HT1080 (cell line): ENCODE results near the gene VAMP5. TPM values are rescaled to one million over a fixed set of nuclear protein-coding genes. Genes with fewer than 3 reads are reported as not detected.
"Not testable (repeated sequence)": the region's sequence is repeated elsewhere in the genome, so short reads cannot be mapped to it uniquely, and the experiment has no call there.

ENCODE experiments used
- DNase-seq: peaks from one replicate; pipeline ENCODE4 v3.0.0-alpha.2; 2015; ENCODE audit warnings: low read depth
- total RNA-seq: library from RNA; depleted of rRNA; stranded (reverse); fragments of >200 nt; shearing (Covaris generic); gene quantifications from 2 replicates; pipeline ENCODE4 v1.2.3, GENCODE V29; 2014

Gene VAMP5
- total RNA-seq, 1 experiment from 2014 or later, result not detected

DNA sequence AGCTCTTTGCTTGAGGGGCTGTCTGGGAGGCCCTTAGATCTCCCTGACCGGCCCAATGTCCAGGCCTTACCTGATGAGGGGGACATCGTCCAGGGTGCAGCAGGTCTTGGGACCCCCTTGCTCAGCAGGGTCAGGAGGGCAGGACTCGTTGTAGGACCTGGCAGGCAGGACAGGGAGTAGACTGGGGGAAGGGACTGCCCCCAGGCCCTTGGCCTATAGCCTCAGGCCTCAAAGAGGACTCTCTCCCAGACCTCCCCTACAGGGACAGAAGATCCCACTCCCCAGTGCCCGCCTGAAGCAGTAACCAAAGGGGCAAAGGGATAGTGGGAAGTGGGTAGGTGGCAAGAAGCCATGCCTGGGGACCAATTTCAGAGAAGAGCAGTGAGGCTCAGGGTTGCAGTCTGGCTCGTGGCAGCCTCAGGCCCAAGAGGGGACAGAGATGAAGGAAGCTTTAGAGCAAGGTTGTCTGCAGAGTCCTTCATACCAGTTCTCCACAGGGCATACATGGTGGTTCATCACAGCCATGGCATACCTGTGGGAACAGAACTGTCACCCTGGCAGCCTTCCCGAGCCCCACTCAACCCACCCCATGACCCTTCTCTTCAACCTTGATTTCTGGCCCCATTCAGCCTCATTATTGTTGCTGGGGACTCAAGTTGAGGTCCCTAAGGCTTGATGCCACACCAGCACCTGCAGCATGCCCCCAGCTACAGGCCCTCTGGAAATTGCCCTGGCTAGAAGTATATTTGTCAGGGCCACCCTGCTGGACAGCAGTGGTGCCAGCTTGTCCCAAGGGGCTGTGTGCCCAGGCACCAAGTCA, 16.9 kb downstream of the VAMP5 start:
- no peak for DNase-seq

DNA sequence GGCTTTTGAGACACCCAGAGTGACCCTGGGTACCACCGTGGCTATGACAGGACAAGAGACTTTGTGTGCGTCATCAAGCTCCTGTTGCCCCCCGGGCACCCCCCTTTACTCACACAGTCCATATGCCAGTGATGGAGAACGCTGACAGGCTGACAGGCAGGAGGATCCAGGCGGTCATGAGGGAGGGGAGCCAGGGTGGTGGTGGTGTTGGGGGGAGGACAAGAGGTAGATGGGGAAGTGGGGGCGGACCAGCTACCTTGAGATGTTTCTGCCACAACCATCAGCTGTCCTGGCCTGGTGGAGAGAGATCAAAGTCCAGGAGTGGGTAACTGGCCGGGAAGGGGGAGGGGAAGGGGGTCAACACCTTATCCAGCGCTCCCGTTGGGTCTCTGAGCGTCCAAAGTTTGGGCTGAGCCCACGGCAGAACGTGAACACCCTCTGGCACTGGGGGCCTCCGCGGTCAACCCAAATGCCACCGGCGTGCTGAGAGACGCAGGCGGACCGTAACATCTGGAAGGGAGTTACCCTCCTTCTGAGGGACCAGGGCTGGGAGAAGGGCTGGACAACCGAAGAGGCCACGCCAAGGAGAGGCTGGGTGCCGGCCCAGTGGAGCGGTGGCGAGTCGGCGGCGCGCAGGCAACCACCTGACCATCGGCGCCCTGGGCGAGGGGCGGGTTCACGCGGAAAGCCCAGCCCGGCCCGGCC, 17.7 kb downstream of the VAMP5 start:
- peak; percentile 27 for DNase-seq

DNA sequence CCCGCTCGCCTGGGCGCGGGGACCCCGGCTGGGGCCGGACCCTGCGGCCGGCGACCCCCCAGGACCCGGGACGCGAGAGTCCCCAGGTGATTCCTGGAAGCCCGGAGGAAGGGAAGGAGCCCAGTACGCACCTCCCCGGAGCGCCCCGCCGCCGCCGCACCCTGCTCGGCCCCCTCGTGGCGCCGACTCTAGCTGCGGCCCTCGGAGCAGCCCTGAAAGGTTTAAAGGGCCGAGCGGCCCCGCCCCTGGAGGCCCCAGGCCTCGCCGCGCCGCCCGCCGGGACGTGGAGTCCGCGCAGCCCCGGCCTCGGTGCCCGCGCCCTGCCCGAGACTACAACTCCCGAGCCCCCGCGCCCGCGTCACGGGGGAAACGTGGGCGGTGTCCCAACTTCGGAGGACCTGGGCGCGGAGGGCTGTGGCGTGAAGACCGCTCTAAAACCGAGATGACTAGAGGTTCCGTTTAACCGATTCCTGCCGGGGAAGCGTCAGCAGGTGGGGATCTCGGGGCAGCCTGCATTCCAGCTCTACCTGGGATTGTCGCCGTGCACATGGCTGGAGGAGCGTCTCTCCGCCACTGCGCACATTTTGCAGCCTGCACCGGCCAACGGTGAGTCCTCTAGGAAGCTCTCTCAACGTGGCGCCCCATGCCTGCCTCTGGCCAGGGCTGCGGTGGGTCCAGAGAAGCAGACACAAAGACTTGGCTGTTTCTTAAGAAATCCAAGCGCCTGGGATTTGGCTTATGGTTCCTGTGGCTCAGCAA, 18.4 kb downstream of the VAMP5 start, which contains the start of gene TMEM150A:
Gene TMEM150A (minus strand): TSS at position 223 of the 759 bp plus-strand sequence. CDS start 750 bp downstream, outside the sequence.
- peak; percentile 88 for DNase-seq

DNA sequence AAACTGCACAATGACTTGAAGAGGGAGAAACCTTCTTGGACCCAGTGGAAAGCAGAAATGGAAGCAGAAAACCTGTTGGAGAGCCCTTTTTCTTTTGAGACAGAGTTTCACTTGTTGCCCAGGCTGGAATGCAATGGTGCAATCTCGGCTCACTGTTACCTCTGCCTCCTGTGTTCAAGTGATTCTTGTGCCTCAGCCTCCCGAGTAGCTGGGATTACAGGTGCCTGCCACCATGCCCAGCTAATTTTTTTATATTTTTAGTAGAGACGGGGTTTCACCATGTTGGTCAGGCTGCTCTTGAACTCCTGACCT, 19.9 kb downstream of the VAMP5 start:
- DNase-seq, result not testable (repeated sequence)

DNA sequence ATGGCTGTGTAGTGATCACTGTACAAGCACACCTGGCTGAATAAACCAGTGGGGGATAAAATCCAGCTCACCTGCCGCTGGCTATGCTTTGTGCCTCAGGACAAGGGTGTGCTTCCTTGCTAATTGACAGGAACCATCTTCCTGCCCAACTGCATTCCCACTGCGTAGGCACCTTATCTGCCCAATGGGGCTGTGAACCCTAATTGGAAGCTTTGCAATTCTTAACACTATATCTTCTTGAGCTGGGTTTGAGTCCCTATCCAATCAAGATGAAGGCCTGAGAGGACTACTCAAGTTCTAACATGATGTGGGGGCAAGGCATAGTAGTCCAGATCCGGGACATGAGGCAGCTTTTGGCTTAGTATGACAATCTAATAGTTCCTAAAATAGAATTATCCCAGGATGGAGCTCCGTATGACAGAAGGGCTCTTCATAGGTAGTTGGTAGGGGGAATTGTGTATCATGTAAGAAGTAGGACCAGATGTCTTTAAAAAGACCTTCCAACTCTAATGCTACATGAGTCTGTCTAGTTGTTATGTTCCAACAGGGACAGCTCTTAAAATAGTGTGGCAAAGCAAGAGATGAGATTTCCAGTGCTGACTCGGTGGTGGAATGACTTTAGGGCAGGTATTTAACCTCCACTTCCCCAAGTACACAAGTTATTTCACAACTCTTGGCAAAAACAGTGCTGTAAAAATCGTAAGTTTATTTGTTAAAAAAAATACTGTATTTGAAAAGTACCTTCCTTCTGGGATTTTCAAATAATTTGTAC, 20.5 kb downstream of the VAMP5 start:
- DNase-seq, result no peak

DNA sequence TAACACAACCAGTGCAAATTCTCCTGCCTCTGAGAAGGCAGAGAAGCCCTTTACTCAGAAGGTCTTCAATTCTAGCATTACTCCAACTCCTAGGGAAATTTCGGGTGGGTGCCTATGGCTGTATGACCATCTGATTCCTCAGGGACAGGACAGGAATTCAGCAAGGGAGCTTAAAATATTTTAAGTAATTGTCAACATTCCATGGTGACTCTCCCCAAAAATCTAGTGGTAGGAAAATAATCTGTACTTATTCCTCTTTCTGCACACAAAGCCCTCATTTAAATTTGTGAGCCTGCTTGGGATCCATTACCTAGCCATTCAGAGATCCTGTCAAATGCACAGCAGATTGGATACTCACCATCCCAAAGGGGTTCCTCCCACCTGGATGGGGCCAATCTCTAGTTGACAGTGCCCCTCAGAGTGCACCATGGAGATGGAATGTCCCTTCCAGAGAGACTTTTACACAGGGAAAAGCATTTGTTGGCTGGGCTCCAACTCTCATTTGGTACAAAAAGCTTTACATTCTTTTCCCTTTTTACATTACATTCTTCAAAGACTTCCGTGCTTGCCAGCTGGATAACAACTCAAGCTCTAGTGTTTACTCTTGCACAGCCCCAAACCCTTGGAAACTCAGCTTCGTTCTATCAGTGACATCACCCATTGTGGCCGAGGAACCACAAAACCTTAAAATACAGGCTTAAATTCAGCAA, 21.3 kb downstream of the VAMP5 start:
- no peak for DNase-seq

DNA sequence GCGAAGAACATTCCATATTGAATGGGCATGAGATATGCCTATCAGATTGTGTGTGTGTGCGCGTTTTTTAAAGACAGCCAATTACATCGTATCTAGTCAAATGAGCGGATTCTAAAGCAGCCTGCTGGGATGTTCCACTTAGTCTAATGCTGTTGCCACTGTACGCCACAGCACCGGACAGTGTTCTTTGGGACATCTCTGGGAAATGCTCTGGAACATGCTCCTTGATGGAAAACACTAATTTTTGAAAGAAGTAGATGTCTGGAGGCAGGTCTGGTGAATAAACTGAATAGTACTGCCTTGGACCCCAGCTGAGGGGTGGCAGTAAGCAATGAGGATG, 21.9 kb downstream of the VAMP5 start:
- no peak for DNase-seq

DNA sequence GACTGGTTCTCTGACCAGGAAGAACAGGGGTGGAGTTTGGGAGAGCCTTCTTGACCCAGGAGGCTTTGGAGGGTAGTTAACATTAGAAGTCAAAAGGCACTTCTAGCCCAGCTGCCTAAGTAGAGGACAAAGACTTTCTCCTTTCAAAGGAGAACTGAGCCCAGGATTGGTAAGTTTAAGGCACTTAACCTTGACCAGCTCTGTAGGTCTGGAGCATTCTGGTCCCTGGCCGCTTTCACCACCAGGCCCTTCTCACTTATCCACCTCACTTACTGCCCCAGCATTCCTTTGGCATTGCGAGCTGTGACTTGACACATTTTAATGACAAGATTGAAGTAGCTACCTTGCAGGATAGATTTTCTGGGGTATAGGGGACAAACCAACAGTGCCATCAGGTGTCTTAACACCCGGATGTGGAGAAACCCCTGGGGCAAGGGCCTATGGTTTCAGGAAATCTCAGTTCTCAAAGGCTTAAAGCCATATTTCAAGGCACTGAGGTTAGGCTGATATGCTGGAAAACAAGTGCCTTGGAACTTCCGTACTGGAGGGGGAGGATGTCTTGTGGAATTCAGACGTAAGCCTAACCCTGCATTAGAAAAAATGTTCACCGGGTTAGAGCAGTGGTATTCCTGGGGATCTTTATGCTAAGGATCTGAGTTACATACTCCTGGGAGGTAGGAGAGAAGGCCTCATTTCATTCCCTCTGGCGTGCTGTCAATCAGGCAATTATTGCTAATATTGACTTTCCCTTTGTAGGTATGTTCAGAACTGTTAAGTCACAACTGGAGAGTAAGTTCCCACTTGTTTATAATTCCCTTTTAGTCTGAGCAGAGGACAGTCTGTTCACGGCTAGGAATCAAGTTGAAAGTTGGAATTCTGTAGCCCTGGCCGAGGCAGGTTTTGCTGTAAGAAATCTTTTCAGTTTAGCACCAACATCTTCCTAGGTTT, 23.3 kb downstream of the VAMP5 start:
- DNase-seq, result no peak

DNA sequence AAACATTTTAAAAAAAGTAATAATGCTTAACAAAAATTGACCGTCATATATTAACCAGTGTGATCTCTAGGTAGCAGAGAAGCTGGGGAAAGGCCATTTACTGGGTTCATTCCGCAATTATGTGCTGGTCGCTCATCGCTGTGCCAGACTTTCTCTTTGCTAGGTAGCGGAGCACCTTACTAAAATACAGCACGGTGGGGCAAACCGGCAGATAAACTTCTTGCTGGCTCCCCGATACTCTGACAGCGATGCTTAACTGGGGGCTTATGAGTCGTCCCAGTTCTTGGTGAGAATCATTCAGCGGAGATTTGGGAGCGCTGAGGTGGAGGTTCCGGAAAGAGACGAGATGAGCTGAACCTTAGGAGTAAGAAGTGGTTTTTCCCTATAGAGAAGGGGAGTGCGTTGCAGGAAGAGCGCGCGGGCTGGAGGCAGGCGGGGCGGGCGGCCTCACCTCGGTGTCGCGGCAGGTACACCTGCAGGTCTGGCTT, 27.0 kb downstream of the VAMP5 start:
- no peak for DNase-seq

DNA sequence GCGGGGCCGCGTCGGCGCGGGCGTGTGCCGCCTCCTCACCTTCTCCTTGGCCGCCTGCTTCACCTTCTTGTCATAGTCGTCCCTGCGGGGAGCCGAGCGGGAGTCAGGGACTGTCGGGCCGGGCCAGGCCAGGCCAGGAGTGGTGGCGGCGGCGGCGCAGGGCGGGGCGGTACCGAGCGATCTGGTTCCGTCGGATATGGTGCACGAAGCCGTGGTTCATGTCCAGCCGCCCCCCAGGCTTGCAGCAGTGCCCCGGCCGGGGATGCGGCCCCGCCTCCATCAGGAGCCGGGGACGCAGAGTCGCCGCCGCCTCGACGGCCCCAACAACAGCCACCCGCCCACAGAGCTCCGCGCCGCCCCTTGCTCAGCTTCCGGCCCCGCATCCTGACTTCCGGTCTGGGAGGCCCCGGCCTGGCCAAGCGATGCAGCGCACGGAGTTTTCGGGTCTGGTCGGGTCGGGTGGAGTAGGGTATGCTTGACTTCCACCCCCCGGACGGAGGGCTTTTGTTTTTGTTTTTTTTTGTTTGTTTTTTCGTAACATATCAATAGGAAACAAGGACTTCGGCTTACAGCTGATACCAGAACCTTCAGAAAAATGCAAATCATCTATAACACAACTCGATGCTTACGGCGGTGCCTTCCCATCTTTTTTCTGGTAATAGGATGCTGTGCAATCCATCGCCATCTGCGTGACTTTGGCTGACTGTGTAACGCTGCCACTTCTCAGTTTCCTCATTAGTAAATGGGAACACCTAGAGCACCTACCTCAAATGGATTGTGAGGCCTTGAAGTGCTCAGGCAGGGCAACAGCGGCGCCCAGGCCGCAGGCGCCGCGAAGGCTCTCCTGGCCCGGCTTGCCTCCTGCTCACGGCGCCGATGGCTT, 27.7 kb downstream of the VAMP5 start, which contains the start of gene C2orf68:
Gene C2orf68 (minus strand): TSS at position 362 of the 883 bp plus-strand sequence. CDS start 82 bp downstream, at position 280.
- DNase-seq, result peak; percentile 84

DNA sequence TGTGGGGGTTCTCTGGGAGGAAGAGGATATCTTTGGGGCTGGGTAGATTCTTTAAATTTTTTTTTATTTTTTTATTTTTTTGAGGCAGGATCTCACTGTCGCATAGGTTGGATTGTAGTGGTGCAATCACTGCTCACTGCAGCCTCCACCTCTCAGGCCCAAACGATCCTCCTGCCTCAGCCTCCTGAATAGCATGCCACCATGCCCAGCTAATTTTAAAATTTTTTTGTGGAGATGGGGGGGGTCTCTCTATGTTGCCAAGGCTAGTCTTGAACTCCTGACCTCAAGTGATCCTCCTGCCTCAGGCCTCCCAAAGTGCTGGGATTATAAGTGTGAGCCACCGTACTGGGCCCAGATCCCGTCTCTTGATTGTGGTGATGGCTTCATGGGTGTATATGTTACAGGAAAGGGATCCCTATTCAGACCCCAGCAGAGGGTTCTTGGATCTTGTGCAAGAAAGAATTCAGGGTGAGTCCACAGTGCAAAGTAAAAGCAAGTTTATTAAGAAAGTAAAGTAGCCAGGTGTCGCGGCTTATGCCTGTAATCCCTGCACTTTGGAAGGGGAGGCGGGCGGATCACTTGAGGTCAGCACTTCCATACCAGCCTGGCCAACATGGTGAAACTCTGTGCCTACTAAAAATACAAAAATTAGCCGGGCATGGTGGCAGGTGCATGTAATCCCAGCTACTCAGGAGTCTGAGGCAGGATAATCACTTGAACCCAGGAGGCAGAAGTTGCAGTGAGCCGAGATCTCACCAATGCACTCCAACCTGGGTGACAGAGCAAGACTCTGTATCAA, 29.7 kb downstream of the VAMP5 start:
- DNase-seq, result no peak

DNA sequence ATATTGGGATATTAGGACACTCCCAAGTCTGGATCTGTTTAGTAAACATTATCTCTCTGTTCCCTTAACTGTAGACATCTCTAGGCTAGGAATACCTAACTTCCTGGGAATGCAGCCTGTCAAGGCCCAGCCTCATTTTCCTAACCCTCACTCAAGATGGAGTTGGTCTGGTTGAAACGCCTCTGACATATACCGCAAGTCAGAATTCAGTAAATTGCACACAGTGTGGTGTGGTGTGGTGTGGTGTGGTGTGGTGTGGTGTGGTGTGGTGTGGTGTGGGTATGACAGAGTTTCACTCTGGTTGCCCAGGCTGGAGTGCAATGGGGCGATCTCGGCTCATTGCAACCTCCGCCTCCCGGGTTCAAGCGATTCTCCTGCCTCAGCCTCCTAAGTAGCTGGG, 30.5 kb downstream of the VAMP5 start:
- not testable (repeated sequence) for DNase-seq

DNA sequence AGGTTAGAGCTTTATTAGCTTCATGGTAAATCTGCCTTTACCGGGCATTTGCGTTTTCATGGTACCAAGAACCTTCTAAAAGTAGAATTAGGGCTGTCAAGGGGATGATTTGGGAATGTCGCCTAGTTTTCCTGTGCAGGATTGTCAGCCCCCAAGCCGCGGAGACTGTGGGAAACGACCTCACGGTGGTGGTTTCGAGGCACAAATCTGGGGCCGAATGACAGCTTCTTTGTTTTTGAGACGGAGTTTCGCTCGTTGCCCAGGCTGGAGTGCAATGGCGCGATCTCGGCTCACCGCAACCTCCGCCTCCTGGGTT, 31.1 kb downstream of the VAMP5 start:
- no peak for DNase-seq

DNA sequence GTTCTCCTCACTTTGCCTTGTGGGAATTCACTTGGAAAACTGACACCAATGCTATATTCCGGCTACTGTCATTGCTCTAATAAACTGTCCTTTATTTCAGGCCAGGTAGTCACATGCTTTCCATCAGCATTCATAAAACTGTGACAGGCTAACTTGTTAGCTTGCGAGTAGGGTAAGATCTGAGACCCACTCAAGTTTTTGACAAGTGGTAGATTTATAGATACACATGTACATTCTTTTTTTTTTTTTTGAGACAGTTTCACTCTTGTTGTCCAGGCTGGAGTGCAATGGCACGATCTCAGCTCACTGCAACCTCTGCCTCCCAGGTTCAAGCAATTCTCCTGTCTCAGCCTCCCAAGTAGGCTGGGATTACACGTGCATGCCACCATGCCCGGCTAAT, 33.5 kb downstream of the VAMP5 start:
- not testable (repeated sequence) for DNase-seq

DNA sequence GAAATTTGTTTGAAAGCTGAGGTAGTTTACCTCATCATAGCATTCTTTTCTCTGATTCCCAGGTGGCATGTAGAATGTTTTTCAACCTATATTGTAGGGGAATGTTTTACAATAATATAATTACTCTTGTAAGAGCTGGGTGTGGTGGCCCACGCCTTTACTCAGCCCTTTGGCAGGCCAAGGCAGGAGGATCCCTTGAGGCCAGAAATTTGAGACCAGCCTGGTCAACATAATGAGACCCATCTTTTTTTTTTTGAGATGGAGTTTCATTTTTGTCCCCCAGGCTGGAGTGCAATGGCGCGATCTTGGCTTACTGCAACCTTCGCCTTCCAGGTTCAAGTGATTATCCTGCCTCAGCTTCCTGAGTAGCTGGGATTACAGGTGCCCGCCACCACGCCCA, 35.4 kb downstream of the VAMP5 start:
- no peak for DNase-seq

DNA sequence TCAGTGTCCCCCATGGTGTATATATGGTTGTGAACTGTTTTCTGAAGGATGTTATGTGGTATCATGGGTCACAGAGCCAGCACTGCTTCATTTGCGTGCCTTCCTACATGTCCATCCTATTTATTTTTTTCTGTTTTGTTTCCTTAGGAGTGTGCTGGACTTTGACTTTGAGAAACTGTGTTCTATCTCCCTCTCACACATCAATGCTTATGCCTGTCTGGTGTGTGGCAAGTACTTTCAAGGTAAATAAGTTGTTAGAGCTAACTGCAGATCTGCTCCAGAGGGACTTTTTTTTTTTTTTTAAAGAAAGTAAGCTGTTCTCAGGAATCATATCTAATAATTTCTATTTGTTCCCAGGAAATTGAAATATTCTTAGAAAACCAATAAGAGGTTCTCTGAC, 37.1 kb downstream of the VAMP5 start:
- no peak for DNase-seq

DNA sequence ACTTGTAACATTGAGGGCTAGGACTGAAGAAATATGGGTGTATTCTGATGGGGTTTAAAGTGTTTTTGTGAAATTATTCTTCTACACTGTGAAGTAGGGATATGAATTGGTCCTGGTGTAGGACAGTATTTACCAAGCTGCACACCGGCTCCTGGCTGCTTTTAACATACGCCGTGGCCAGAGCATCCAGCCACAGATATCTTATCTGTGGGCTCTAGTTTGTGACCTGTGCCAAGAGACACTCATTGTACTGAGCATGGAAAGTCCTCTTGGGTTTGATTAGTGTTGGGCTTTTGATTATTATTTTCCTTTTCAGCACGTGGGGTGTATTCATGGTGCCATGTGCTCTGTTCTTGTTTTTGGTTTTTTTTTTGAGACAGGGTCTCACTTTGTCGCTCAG, 39.8 kb downstream of the VAMP5 start:
- DNase-seq, result no peak

DNA sequence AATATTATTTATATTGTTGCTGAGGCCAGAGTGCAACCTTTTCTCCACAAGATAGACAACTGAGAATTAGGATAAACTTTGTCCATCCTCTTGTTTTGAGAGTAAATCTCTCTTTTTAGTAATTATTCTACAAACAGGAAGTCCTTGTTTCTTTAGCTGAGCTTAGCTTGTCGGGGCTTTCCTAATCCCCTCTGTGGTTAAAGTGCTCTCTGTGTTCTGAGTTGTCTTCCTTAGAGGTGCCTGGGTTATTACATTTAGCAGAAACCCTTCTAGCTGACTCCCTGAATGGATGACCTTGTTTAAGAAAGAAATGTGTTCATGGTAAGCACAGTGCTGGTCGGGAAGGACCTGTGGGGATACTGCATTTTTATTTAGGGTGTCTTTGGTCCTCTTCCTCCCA, 44.4 kb downstream of the VAMP5 start:
- DNase-seq, result no peak
